ENCODE measurements around the gene ACOT7. TPM values are rescaled to one million over a fixed set of nuclear protein-coding genes. Genes with fewer than 3 reads are reported as not detected.
A peak's percentile ranks its signal among the peaks of the same experiment; 100 is the strongest.

The ACOT7 gene
- total RNA-seq, 4 donors from 2014 or later, result 3.7 to 13.4 (median 6.3) TPM

DNA sequence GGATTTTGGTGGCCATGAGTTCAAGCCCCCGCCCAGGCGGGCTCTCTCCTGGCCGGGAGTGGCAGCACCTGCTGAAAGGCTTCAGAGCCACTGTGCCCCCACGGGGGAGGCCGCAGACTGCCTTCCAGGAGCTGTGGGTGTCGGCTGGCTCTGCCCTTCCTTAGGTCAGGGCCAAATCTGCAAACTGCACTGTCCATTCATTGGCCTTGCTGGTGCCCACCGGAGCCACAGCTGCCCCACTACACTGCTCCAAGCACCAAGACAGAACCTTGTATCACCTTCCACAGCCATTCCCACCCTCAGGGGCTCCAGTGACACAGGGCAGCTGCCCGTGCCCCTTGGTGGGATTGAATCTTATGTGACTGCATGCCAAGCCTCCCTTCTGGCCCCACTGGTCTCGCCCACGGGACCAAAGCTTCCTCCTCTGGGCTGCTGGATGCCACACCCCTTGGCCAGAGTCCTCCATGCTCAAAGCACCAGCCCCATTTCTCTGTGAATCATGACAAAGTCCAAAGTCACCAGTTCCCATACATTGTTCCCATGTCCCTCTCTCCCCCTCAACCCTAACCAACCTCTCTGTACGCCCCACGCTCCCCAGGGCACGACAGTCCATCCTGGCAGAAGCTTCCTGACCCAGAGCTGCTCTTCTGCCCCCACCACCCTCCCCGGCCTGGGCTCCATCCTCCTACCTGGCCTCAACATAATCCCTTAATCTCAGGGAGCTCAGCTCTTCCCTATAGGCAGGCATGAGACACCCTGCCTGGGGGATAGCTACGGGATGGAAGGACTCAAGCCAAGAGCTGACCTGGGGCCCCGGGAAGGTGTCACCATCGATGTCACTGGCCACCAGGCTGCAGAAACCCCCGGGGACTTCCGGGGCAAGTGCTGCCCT is 111.8 kb downstream of the ACOT7 start:
- Histone ChIP-seq H3K27me3 (no peaks in the 10 kb centered on the region), H3K4me1 (peaks cover 7 to 18% of the 10 kb centered on the region in 2 donors), H3K36me3 (no peaks in the 10 kb centered on the region), H3K27ac (no peak overlapping the region), H3K9me3 (no peaks in the 10 kb centered on the region), H3K4me3 (replicated peaks in 1 of 3) (no peak overlapping the region)
- intact Hi-C loops (cut with DNase I), result no loop called here
- TF ChIP-seq CTCF (IDR thresholded peaks at IDR 0.05) (no peak), POLR2A (IDR thresholded peaks at IDR 0.05) (no peak)
- 87 to 88% methylated on average over 14 of the region's 19 CpGs for WGBS, 2 donors
- DNase-seq, result no peak

GRCh38 chr1:6280761-6281451 is 112.7 kb downstream of the ACOT7 start:
- peak in 1 of 6 experiments; percentile 4 for TF ChIP-seq CTCF (IDR thresholded peaks at IDR 0.05)
- TF ChIP-seq POLR2A (IDR thresholded peaks at IDR 0.05), result no peak
- Histone ChIP-seq H3K4me1 (peaks cover 5 to 13% of the 10 kb centered on the region in 2 donors), H3K36me3 (no peaks in the 10 kb centered on the region), H3K4me3 (replicated peaks in 1 of 3) (no peak overlapping the region), H3K27ac (no peak overlapping the region), H3K9me3 (no peaks in the 10 kb centered on the region), H3K27me3 (no peaks in the 10 kb centered on the region)
- intact Hi-C loops (cut with DNase I), result no loop called here
- 84 to 88% methylated on average over 20 to 33 of the region's 33 CpGs for WGBS, 2 donors
- no peak for DNase-seq

DNA sequence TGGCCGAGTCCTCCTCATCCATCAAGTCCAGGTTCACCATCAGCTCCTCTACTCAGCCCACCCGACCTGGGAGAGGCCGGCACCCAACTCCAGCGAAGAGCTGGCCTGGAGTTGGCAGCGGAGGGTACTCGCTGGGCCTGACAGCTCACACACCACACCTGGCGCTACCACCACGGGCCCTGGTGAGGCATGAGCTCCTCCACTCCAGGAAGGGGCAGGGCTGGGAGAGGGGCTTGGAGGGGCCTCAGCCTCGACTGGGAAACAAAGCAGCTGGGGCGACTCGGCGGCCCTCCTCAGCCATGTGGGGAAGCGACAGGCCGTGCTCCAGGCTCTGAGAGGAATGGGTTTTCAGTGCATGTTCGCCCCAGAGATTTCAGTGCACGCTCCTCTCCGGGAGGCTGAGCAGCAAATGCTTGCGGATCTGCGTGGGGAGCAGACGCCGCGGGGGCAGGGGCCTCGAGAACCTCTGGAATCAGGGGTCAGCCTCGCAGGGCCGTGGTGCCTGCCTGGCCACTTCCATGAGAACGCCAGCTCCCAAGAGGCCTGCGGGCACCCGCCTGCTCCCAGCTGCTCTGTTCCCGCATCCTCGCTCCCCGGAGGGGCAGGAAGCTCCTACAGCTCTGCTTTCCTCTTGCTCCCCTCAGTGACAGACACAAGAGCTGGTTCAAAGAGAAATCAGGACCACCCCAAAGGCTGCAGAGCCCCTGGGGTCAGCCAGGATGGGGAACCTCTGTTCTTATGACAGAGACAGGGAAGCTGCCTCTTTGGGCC is 113.8 kb downstream of the ACOT7 start:
- Histone ChIP-seq H3K27ac (no peak overlapping the region), H3K27me3 (no peaks in the 10 kb centered on the region), H3K4me1 (peaks cover 0 to 2% of the 10 kb centered on the region in 2 donors), H3K36me3 (no peaks in the 10 kb centered on the region), H3K4me3 (replicated peaks in 1 of 3) (no peak overlapping the region), H3K9me3 (no peaks in the 10 kb centered on the region)
- no peak for DNase-seq
- intact Hi-C loops (cut with DNase I), result no loop called here
- no peak for TF ChIP-seq CTCF (IDR thresholded peaks at IDR 0.05)
- no peak for TF ChIP-seq POLR2A (IDR thresholded peaks at IDR 0.05)
- WGBS, 2 donors, result 96 to 97% methylated on average over 22 to 24 of the region's 31 CpGs

DNA sequence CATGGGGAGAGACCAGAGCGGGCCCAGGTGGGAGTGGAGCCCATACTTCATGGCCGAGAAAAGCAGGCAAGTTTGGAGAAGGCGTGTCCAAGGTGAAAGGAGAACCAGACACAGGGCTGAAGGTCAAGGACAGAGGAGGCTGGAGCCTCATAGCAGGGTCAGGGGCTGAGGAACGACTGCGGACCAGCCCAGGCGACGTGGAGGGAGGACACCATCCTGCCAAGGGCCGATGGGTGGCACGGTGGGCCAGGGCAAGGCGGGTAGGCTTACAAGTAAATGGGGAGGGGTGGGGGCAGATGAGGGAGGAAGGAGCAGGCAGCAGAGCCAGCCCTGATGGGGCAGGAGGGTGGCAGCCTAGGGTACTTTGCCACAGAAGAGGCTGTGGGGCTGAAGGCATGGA is 114.5 kb downstream of the ACOT7 start:
- whole genome bisulfite sequencing, 2 donors, result 95 to 96% methylated on average over 10 of the region's 10 CpGs
- no peaks in the 10 kb centered on the region for H3K4me1 ChIP-seq
- H3K36me3 ChIP-seq, result no peaks in the 10 kb centered on the region
- TF ChIP-seq POLR2A (IDR thresholded peaks at IDR 0.05), result no peak
- TF ChIP-seq CTCF (IDR thresholded peaks at IDR 0.05), result no peak
- DNase-seq, result no peak
- no peaks in the 10 kb centered on the region for H3K9me3 ChIP-seq
- no peak overlapping the region for H3K4me3 ChIP-seq (replicated peaks in 1 of 3)
- H3K27me3 ChIP-seq, result no peaks in the 10 kb centered on the region
- H3K27ac ChIP-seq, result no peak overlapping the region
- intact Hi-C loops (cut with DNase I), result no loop called here
